HG02981 (cell line): ENCODE data around the gene OGFOD3.
"Not testable (repeated sequence)": the region's sequence is repeated elsewhere in the genome, so short reads cannot be mapped to it uniquely, and the experiment has no call there.

Experiments
- ATAC-seq: cut with Tn5 transposase; IDR thresholded peaks from one replicate; pipeline ENCODE4 v1.9.1; 2021; ENCODE audit warnings: mild to moderate bottlenecking, moderate library complexity; ENCODE audit not compliant: unreplicated experiment

Gene OGFOD3

GRCh38 chr17:82377294-82377693 is 41.1 kb downstream of the OGFOD3 start:
- ATAC-seq, result not testable (repeated sequence)

GRCh38 chr17:82376042-82376730 is 42.2 kb downstream of the OGFOD3 start:
- no peak for ATAC-seq

GRCh38 chr17:82375359-82376041 is 42.9 kb downstream of the OGFOD3 start:
- no peak for ATAC-seq

- no peak for ATAC-seq
These were observed 43.6 kb downstream of the OGFOD3 start for GRCh38 chr17:82374626-82375331.

- no peak for ATAC-seq
These were observed 44.4 kb downstream of the OGFOD3 start for GRCh38 chr17:82373731-82374625.

- ATAC-seq, result not testable (repeated sequence)
These were observed 45.3 kb downstream of the OGFOD3 start for GRCh38 chr17:82373072-82373452.

GRCh38 chr17:82372249-82373071 is 45.9 kb downstream of the OGFOD3 start:
- no peak for ATAC-seq

GRCh38 chr17:82371333-82372248 is 46.8 kb downstream of the OGFOD3 start, which contains the start of gene UTS2R:
UTS2R (plus strand) TSS chr17:82371765; CDS start chr17:82374325, 2,560 bp downstream.
- ATAC-seq, result no peak

GRCh38 chr17:82370471-82371332 is 47.7 kb downstream of the OGFOD3 start:
- ATAC-seq, result no peak

GRCh38 chr17:82369211-82369610 is 49.2 kb downstream of the OGFOD3 start:
- no peak for ATAC-seq

- no peak for ATAC-seq
These were observed 50.5 kb downstream of the OGFOD3 start for GRCh38 chr17:82367724-82368524.

- no peak for ATAC-seq
These were observed 51.6 kb downstream of the OGFOD3 start for GRCh38 chr17:82366749-82367148.

GRCh38 chr17:82365606-82366295 is 52.6 kb downstream of the OGFOD3 start:
- ATAC-seq, result no peak

GRCh38 chr17:82361885-82362633 is 56.3 kb downstream of the OGFOD3 start:
- ATAC-seq, result no peak

- not testable (repeated sequence) for ATAC-seq
These were observed 58.8 kb downstream of the OGFOD3 start for GRCh38 chr17:82359451-82360074.
